Measurements from ENCODE around the gene CEP57L1. TPM values are rescaled to one million over a fixed set of nuclear protein-coding genes. Genes with fewer than 3 reads are reported as not detected.

Gene CEP57L1
- total and polyA plus RNA-seq, 9 of the 15 experiments (the other 6 are each of a cell fraction or from before 2014, with no cell fraction given), result 39.4 to 88.6 (median 61.8) TPM

GRCh38 chr6:109183109-109183650, 87.9 kb downstream of the CEP57L1 start (continued):
- TF ChIP-seq, protein P1, sequence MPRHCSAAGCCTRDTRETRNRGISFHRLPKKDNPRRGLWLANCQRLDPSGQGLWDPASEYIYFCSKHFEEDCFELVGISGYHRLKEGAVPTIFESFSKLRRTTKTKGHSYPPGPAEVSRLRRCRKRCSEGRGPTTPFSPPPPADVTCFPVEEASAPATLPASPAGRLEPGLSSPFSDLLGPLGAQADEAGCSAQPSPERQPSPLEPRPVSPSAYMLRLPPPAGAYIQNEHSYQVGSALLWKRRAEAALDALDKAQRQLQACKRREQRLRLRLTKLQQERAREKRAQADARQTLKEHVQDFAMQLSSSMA (CRISPR knock-in tag; IDR thresholded peaks at IDR 0.05), result no peak
- TF ChIP-seq ARID2 (IDR thresholded peaks at IDR 0.05) (no peak), GABPA (tag; conservative IDR thresholded peaks at IDR 0.05; ENCODE audit: low read depth) (no peak), ZNF12 (CRISPR knock-in tag; IDR thresholded peaks at IDR 0.05) (no peak), HDGF (IDR thresholded peaks at IDR 0.05) (no peak), ATF1 (CRISPR knock-in tag; IDR thresholded peaks at IDR 0.05) (no peak), ATF1 (tag; IDR thresholded peaks at IDR 0.05) (no peak), JUND (IDR thresholded peaks at IDR 0.05; ENCODE audit: borderline replicate concordance, low read depth, low read length) (0 out of 2 replicates have a peak, but pooled peaks have one; percentile 9), JUND (tag; IDR thresholded peaks at IDR 0.05; ENCODE audit: borderline replicate concordance, low read depth, low read length) (no peak), KDM1A (IDR thresholded peaks at IDR 0.05) (no peak), CREBBP (IDR thresholded peaks at IDR 0.05; ENCODE audit: low read depth, low read length) (no peak), ESRRB (CRISPR knock-in tag; IDR thresholded peaks at IDR 0.05; ENCODE audit: borderline replicate concordance) (no peak)
- TF ChIP-seq, protein P2, sequence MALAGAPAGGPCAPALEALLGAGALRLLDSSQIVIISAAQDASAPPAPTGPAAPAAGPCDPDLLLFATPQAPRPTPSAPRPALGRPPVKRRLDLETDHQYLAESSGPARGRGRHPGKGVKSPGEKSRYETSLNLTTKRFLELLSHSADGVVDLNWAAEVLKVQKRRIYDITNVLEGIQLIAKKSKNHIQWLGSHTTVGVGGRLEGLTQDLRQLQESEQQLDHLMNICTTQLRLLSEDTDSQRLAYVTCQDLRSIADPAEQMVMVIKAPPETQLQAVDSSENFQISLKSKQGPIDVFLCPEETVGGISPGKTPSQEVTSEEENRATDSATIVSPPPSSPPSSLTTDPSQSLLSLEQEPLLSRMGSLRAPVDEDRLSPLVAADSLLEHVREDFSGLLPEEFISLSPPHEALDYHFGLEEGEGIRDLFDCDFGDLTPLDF (CRISPR knock-in tag; IDR thresholded peaks at IDR 0.05), result no peak
